GM18519 (cell line): Measurements from ENCODE around the gene TMX2.
"Not testable (repeated sequence)": the region's sequence is repeated elsewhere in the genome, so short reads cannot be mapped to it uniquely, and the experiment has no call there.

Source experiments
- ATAC-seq: cut with Tn5 transposase; IDR thresholded peaks from one replicate; pipeline ENCODE4 v1.9.1; 2021; ENCODE audit warnings: mild to moderate bottlenecking, moderate library complexity; ENCODE audit not compliant: unreplicated experiment, low FRiP score

TMX2 gene

DNA sequence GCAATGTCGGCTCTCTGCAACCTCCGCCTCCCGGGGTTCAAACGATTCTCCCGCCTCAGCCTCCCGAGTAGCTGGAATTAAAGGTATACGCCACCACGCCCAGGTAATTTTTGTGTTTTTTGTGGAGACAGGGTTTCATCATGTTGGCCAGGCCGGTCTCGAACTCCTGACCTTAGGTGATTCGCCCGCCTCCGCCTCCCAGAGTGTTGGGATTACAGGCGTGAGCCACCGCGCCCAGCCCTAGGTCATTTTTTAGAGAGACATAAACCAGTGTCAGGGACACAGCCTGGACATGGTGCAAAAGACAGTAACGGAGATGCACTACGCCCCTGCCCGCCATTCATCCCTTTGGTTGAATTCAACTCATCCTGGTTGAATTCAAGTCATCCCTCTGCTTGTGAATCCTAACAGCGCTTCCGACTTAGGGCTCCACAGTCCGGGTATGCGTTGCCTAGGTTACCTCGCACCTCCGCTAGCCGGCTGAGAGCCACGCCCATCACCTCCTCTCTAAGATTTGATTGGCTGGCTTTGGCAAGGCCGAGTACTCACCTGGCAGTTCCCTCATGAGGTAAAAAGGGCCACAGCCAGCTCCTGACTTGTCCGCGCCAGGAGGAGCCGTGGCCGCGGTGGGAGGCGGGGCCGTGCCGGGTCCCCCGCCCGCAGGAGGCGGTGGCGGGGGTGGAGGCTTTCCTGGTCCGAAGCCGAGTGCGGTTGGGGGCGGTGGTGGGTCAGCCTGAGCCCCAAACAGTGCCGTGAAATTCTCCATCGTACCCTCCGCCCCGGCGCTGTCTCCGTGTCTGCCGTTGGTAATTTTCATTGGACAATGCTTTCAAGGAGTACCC is 758 bp upstream of the TMX2 start, which contains the start of gene MED19:
Gene MED19 (minus strand): TSS at position 802 of the 842 bp plus-strand sequence. CDS start 36 bp downstream, at position 766.
- peak; percentile 32 for ATAC-seq

DNA sequence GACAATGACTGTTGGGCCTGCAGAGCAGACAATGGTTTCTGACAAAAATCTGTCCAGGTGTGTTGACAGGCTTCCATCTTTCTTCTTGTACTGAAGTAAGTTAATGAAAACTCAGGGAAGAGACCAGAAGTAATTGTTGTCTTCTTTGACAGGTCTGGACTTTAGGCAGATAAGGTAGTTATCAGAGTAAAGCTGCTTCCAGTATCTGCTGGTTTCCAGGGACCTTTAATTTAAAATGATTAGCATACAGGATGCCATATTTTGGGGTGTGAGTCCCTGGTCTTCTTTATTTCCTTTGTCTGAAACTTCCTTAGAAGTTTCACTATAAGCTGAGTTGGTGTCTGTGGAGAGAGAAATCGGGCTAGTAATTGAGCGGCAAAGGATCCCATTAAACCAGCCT is 1.4 kb downstream of the TMX2 start:
- ATAC-seq: no peak

DNA sequence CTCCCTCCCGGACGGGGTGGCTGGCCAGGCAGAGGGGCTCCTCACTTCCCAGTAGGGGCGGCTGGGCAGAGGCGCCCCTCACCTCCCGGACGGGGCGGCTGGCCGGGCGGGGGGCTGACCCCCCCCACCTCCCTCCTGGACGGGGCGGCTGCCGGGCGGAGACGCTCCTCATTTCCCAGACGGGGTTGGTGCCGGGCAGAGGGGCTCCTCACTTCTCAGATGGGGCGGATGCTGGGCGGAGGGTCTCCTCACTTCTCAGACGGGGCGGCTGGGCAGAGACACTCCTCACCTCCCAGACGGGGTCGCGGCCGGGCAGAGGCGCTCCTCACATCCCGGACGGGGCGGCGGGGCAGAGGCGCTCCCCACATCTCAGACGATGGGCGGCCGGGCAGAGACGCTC is 4.3 kb downstream of the TMX2 start:
- not testable (repeated sequence) for ATAC-seq

DNA sequence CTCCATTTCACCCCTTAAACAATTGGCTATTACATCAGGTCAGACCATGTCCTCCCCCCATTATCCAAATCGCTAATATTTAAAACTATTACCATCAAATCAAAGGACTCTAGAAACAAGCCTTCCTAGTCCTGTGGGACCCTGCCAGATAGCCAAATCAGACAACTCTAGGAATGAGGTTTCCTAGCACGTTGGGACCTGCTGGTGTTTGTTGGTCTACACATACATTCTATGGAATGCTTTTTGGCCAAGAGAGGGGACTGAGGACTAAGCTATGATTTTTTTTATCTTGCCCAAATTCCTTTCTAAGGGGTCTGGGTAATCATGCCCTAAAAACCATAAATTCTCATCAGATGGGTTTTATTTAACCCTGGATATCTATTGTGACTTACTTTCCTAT is 14.8 kb downstream of the TMX2 start:
- ATAC-seq: no peak

DNA sequence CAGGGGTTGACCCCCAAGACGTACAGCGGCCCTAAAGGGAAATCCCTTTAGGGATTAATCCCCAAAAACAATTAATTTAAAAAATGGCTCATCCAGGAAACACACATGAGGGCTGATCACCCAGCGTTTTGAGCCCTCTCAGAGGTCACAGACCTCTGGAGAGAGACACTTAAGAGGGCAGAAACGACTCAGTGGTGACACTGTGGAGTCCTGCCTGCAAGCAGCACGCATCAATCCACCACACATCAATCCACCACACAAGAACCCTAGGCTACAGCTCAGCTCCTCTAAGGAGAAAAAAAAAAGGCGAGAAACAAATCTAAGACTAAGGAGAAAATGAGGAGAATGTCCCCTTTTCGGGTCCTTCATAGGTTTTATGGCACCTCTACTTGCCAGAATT is 16.4 kb downstream of the TMX2 start:
- ATAC-seq: no peak

DNA sequence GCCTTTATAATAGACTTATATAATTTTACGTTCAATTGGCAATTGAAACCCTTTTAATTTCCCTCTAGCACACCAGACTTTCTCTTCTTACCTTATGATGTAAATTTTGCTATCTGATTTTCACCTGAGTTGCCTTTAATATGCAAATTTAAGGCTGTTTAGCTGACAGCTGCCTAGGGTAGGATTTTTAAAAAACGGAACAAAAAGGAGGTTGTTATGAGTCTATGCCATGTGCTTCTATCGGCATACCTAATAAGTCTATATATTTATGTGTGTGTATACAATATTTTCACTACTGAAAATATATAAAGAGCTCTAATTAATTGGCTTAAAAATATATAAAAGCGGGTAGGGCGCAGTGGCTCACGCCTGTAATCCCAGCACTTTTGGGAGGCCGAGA is 17.1 kb downstream of the TMX2 start:
- ATAC-seq: no peak

DNA sequence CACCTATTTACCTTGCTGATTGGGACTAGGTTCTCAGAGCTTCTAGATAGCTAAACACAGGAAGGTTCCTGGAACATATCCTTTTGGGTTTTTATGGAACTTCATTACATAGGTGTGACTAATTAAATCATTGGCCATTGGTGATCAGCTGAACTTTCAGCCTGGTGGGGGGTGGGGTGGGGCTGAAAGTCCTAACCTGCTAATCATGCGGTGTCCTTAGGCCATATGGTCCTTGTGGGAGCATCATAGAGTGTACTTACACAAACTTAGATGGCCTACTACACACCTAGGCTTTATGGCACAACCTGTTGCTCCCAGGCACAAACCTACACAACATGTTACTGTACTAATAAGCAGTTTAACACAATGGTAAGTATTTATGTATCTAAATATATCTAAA is 20.3 kb downstream of the TMX2 start:
- no peak for ATAC-seq

DNA sequence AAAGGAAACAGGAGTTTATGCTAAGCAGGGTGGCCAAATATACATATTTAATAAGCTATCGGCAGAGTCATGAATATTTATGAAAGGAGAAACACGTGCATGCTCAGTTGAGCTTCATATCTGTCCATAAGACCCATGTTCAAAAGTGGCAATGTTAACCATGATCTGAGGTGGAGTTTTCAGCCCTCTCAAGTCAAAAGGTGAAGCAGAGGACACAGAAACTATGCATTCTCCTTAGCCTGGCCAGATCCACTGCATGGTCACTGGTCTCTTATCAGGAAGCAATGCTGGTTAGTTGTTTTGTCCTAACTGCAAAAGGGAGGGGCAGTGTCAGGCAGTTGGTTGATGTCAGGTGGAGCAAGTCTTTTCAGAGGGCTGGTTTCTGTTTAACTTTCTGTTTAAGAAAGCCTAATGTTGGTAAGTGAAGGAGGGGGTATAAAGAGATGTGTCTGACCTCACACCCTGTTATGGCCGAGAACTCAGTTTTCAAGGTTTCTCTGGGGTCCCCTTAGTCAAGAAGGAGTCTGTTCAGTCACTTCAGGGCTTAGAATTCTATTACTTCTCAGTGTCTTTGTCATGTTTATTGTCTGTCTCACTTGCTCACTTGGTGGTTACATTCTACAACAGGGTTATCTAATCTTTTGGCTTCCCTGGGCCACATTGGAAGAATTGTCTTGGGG is 23.4 kb downstream of the TMX2 start:
- no peak for ATAC-seq

DNA sequence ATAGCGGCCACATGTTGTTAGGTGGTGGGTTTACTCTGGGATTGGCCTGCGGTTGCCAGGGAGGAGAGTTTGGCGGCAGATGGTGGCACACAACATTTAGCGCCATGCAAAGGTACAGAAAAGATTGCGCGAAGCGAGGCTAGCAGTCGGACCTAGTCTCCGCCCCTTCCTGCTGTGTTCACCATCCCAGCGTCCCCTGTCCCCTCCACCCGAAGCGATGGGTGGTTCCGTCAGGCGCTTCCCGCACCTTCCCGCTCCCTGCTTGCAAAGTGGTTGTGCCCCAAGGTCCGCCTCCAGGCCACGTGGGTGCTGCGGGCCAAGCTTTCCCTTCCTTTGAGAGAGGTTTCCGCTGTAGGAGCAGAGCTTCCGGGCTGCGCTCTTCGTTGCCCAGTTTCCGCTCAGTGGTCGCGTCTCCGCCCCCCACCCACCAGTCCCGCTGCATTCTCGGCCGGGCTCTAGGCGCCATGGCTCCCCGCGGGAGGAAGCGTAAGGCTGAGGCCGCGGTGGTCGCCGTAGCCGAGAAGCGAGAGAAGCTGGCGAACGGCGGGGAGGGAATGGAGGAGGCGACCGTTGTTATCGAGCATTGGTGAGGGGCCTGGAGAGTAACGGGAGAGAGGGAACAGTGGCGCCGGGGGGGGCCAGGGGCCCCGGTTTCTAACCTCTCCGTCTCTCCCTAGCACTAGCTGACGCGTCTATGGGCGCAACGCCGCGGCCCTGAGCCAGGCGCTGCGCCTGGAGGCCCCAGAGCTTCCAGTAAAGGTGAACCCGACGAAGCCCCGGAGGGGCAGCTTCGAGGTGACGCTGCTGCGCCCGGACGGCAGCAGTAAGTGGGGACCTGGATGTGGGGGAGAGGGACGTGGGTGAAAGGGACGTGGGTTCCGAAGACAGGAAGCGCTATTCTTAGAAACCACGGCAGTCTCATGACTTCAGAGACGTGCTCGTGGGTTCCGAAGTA is 29.0 kb downstream of the TMX2 start, which contains the start of gene SELENOH:
Gene SELENOH (plus strand): TSS at position 360 of the 955 bp plus-strand sequence. CDS start 105 bp downstream, at position 465.
- ATAC-seq: peak; percentile 81

DNA sequence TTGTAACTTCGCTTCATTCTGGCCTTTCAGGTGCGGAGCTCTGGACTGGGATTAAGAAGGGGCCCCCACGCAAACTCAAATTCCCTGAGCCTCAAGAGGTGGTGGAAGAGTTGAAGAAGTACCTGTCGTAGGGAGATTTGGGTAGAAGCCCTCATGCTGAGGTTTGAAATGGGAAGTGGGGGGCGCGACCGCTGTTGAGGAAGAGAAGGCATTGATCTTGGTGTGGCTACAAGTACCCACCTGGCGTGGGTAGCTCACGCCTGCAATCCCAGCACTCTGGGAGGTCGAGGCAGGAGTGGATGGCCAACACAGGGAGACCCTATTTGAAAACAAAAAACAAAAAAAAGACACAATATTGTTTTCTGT is 29.7 kb downstream of the TMX2 start:
- no peak for ATAC-seq

DNA sequence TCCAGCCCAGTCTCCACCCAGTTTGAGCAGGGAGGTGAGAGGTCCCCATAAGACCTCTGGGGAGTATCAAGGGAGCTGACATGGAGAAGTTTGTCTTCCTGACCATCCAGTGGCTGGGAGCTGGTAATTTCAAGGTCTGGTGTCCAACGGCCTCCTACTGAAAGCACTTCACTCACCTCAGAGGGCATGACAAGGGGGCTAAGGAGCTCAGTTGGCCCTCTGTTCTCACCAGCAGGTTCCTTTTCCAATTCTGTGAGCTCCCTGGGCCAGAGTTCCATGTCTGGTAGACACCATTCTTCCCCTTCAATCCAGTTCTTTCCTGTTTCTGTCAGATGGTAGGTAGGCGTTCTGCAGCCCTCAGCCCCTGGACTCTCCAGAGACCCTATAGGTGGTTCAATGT is 32.0 kb downstream of the TMX2 start:
- no peak for ATAC-seq

DNA sequence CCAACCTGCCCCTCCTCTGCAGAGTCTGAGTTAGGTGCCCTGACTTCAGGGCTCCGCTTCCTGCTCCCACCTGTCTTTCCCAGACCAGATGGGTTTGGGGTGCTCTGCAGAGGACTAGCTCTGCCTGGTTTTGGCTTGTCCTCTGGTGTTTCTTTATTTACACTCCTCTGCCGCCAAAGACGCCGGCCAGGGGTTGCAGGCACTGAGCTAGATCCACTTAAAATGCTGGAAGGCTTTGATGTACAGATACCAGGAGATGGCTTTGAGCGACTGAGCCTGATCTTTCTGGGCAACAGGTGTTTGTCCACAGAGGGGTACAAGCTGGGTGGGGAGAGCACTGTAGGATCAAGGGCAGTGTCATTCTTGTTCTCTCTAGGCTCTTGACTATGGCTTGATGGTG is 32.8 kb downstream of the TMX2 start:
- ATAC-seq: no peak

DNA sequence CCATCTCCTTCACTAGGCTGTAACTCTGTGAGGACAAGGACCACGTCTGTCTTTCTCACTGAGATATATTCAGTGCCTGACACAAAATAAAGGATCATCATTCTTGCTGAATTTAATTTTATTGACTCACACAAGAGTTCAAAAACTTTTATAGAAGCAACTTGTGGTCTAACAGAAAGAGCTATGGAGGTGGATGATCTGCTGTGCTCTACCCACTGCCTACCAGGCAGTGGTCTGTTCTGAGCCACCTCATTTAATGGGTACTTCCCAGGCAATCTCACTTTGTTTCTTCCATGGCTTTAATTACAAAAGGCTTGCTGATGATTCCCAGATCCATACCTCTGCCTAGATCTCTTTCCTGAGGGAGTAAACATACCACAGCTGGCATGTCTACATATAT is 34.5 kb downstream of the TMX2 start:
- ATAC-seq: no peak

DNA sequence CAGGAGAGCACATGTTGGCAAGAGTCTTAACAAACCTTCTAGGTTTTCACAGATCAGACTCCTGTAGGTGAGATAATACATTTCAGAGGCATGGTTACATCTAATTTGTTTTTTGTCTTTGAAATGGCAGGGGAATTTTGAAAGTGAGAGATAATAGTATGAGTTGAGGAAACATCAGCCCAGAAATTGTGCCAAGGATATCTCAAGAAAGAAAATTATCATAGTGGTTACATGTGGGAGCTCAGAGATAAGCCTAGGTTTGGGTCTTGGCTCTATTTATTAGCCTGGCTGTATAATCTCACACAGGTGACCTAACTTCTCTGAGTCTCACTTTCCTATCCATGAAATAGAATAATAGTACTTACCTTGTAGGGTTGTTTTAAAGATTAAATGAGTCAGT is 38.8 kb downstream of the TMX2 start:
- ATAC-seq: no peak

DNA sequence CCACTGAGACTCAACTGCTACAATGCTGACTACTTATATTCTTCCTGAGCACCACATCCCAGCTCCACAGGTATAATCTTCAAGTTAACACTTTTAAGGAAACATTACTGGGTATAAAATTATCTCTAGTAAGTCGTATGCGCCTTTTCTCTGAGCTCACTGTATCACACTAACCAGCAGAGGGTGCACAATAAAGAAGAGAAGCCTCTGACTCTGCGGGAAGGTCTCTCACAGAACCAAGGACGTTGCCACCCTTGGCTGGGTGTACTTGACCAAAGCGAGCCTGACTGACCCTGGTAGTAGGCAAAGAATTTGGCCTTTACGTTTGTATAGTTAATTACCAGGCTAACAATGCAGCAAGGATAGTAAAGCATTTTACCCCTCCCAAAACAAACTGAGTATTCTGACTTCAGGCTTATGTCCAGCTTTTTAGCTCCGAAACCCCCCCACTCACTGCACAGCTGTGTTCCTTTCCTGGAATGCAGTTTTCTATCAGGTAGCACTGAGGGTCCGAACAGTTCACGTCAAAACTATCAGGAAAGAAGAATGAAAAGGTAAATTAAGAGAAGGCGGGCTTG is 39.4 kb downstream of the TMX2 start, which contains the start of gene BTBD18:
Gene BTBD18 (minus strand): TSS at position 144 of the 578 bp plus-strand sequence. CDS start 631 bp downstream, outside the sequence.
- ATAC-seq: no peak

DNA sequence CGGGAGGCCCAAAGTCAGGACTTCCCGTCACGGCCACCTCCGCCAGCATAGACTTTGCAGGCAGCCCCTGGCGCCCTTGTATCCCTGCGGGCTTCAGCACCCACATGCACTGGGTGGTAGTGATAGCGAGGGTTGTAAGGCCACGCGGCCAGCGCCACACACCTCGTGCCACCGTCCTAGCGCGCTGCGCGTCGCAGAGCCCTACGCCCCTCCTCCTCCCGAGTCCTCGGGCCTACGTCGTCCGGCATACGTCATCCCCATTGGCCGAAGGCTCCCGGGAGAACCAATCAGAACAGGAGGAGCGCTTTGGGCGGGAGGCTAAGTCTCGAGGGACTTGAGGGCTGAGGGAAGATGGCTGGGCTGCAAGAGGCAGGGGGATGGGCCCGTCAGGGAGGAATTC is 40.6 kb downstream of the TMX2 start:
- no peak for ATAC-seq

DNA sequence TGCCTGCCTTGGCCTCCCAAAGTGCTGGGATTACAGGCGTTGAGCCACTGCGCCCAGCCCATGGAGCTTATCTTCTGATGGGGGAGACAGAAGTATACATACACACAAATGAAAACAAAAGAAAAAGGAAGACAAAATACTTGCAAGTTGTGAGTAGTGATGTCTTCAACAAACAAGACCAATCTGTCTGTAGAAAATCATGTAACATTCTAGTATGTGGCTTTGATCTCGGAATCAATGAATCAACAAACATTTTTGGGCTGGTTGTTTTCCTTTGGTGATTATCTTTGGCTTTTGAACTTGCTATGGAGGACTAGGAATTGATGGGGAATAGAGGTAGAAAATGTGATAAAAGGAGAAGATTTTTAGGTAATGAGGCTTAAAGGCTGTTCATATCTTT is 45.8 kb downstream of the TMX2 start:
- ATAC-seq: no peak

DNA sequence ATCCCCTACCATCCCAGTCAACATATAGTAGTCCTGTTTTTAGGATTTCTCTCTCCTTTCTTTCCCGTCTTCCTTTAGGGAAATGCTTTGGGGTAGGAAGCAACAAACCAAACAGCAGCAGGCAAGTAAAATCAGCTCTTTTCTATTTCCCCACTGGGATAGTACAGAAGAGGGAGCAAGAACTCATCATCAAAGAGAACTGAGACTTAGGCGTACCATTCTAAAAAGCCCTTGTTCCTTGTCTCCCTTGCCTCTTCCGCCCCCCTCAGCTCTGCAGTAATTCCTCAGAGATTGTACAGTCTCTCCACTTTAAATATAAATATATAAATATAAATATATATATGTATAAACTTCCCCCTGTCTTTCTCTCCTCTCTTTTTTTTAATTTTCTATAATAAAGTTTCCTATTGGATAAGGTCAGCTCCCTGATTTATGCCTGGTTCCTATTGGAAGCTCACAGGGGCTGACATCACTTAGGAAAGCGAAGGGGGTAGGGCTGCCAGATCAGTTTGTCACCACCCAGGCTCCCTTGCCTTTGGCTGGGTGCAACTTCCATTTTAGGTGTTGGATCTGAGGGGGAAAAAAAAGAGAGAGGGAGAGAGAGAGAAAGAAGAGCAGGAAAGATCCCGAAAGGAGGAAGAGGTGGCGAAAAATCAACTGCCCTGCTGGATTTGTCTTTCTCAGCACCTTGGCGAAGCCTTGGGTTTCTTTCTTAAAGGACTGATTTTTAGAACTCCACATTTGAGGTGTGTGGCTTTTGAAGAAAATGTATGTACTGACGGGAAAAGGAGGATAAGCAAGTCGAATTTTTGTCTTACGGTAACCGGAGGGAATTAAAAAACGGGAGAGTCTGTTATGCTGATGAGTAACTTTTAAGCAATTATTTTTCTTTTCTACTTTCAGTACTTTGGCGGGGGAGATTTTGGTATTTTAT is 49.2 kb downstream of the TMX2 start, which contains the start of gene CTNND1:
Gene CTNND1 (plus strand): TSS at position 502 of the 934 bp plus-strand sequence. CDS start 29,677 bp downstream, outside the sequence.
- ATAC-seq: peak; percentile 86

DNA sequence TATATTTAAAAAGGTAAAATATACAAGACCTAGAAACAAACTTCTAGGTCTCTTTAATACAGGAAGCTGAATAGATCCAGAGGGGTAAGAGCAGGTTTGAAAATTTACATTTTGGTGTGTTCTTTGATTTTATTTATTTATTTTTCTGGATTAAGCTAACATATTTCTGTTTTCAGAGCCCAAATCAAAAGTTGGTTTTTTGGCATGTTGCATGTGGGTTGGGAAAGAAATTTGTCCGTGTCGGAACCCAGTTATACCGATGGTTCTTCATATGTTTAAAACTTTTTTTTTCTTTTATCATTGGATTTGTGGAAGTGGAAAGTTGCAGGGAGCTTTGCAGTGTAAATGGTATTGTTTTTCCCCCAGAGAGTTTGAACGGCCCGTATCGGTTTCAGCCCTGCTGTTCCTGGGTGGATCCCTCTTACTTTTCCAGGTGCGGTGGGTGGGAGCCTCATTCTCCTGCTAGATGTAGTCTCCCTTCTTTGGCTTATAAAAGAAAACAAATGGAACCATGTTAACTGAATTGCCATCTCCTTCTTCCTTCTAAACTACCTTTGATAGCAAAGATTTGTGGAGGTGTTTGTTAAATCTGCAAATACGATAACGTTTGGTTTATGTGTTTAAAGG is 50.0 kb downstream of the TMX2 start:
- ATAC-seq: no peak
